ENCODE results near the gene UBQLN4.

The UBQLN4 gene

DNA sequence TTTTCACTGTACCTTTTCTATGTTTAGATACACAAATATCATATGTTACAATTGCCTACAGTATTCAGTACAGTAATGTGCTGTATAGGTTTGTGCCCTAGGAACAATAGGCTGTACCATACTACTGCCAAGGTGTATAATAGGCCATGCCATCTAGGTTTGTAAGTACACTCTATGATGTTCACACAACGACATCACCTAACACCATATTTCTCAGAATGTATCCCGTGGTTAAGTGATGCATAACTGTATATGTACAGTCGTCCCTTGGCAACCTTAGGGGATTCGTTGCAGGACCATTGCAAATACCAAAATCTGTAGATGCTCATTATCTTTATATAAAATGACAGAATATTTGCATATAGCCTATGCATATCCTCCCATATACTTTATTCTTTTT, 27.0 kb downstream of the UBQLN4 start:
- no peak overlapping the region for H3K4me3 ChIP-seq (ENCODE audit: low read length)
- DNase-seq (ENCODE audit: low read depth) = no peak
- TF ChIP-seq, protein P1, sequence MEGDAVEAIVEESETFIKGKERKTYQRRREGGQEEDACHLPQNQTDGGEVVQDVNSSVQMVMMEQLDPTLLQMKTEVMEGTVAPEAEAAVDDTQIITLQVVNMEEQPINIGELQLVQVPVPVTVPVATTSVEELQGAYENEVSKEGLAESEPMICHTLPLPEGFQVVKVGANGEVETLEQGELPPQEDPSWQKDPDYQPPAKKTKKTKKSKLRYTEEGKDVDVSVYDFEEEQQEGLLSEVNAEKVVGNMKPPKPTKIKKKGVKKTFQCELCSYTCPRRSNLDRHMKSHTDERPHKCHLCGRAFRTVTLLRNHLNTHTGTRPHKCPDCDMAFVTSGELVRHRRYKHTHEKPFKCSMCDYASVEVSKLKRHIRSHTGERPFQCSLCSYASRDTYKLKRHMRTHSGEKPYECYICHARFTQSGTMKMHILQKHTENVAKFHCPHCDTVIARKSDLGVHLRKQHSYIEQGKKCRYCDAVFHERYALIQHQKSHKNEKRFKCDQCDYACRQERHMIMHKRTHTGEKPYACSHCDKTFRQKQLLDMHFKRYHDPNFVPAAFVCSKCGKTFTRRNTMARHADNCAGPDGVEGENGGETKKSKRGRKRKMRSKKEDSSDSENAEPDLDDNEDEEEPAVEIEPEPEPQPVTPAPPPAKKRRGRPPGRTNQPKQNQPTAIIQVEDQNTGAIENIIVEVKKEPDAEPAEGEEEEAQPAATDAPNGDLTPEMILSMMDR (conservative IDR thresholded peaks at IDR 0.05; ENCODE audit: low read depth, low read length) = no peak

DNA sequence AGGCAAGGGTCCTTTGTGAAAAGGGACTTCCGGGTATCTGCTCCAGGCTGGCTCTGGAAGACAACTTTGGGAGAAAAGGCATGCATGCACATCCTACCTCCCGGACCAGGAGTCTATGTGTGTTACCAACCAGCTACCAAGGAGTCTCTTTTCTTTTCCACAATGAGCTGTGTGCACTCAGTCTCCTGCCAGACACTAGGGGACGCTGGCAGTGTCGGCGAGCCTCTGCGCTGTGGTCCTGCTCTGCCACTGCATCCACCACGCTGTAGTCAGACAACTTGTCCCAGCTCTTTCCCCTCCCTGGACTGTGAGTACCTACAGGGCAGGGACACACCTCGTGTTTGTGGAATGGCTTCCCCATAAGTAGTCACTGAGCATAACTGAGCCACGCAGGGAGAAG, 27.7 kb downstream of the UBQLN4 start:
- DNase-seq (ENCODE audit: low read depth) = no peak
- TF ChIP-seq, protein P1 (conservative IDR thresholded peaks at IDR 0.05; ENCODE audit: low read depth, low read length) = peak; percentile 93

DNA sequence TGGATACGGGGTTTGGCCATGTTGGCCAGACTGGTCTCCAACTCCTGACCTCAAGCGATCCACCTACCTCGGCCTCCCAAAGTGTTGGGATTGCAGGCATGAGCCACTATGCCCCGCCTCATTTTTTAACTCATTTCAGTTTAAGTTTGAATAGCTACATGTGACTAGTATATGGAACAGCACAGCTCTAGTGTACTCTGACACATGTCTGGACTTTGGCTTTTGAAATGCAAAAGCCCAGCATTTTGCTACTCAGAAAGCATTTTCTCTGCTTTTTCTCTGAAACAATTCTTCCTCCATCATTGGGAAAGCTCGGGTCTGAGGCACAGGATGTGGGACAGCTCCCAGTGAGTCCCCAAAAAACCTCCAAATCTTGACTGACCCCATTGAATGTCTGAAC, 28.8 kb downstream of the UBQLN4 start:
- H3K4me3 ChIP-seq (ENCODE audit: low read length) = no peak overlapping the region
- no peak for DNase-seq (ENCODE audit: low read depth)
- TF ChIP-seq, protein P1 (conservative IDR thresholded peaks at IDR 0.05; ENCODE audit: low read depth, low read length) = no peak

More for the DNA sequence above, 27.7 kb downstream of the UBQLN4 start:
- no peak overlapping the region for H3K4me3 ChIP-seq (ENCODE audit: low read length)

DNA sequence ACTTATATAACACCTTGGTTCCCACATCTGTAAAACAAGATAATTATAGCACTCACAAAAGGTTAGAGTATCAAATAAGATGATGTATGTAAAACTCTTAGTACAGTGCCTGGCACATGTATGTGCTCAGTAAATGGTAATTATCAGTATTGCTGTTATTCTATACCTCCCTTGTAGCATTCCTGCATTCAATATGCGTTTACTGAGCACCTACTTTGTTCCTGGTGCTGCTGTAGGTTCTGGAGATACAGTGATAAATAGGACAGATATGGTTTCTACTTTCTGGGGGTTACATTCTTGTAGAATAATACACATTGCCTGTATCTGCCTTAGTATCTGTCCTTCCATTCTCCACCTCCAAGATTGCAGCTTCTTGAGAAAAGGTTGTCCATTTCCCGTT, 31.6 kb downstream of the UBQLN4 start:
- DNase-seq (ENCODE audit: low read depth) = no peak
- no peak overlapping the region for H3K4me3 ChIP-seq (ENCODE audit: low read length)
- TF ChIP-seq, protein P1 (conservative IDR thresholded peaks at IDR 0.05; ENCODE audit: low read depth, low read length) = no peak

DNA sequence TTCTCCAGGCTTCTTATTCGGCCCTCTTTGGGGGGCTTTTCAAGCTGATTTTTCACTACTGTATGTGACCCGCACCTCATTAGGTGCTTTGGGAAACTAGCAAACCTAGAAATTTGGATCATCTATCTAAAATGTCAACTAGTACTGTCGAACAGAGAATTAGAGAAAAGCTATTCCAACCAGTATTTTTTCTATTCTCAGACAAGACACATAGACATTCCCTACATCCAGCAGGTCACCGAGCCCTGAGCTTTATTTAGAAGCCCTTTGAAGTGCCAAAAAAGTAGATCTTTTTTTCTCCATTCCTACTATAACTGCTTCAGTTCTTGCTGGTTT, 32.5 kb downstream of the UBQLN4 start:
- no peak for DNase-seq (ENCODE audit: low read depth)
- H3K4me3 ChIP-seq (ENCODE audit: low read length) = peak overlapping the region; percentile 91
- TF ChIP-seq, protein P1 (conservative IDR thresholded peaks at IDR 0.05; ENCODE audit: low read depth, low read length) = no peak

DNA sequence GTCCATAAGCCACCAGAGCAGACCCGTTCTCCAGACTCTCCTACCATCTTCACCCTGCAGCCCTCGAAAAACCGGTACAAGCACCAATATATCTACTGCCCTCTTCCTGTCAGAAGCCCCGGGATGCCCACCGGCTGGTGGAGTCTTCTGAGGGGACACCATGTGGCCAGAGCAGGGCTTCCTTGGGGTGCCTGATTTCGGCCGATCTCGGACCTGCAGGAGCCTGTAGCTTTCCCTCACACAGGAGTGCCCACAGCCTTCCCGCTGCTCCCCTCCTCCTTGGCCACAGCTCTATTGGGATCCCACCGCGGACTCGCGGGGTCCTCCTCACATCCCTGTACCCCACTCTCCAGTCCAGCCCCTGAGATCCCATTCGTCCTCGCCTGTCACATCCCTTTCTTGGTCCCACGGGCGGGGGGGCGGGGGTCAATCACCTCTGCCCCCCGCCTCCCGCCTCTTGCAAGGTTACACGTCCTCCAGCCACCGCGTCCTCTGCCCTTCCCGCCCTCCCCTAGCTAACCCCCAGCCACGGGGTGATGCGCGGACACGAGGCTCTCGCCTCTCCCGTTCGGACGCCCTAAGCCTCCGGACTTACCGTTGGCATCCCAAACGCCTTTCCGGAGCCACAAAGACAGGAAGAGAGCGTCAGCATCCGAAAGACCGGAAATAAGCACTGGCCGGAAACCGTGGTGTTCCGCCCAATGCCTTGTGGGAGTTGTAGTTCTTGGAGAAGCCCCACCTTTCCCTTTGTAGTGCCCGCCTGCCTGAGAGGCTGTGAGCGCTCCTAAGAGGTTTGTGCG, 33.1 kb downstream of the UBQLN4 start, which contains the start of gene SSR2:
SSR2 (minus strand) TSS at position 659 of the 800 bp plus-strand sequence. CDS start 784 bp downstream, outside the sequence.
- TF ChIP-seq, protein P1 (conservative IDR thresholded peaks at IDR 0.05; ENCODE audit: low read depth, low read length) = no peak
- H3K4me3 ChIP-seq (ENCODE audit: low read length) = peak within 1 kb of the TSS; percentile 91
- peak; percentile 70 for DNase-seq (ENCODE audit: low read depth)

DNA sequence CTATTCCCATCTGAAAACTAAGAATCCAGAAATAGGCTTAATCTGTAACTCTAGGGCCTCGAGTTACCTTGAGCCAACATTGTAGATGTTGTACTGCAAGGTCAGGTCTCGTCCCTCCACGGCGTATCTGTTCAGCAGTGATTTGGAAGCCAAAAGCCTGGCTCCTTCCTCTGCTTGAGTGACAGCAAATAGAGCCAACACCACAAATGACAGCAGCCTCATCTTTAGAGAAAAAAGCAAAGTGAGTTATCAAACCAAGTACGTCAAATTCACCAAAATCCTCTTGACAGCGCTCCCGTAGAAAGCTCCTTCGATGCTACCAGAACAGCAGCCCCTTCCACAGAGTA, 33.7 kb downstream of the UBQLN4 start:
- DNase-seq (ENCODE audit: low read depth) = no peak

More for the DNA sequence above, 33.7 kb downstream of the UBQLN4 start:
- TF ChIP-seq, protein P1 (conservative IDR thresholded peaks at IDR 0.05; ENCODE audit: low read depth, low read length) = no peak
- H3K4me3 ChIP-seq (ENCODE audit: low read length) = peak overlapping the region; percentile 91
